HUES64 (cell line): Measurements from ENCODE around the gene H2BK1.

Source experiments
- H3K27ac ChIP-seq: 2 replicates; pipeline ENCODE4 v1.7.0; 2013; ENCODE audit warnings: low read depth, low read length, inconsistent platforms
- H3K27me3 ChIP-seq: 2 replicates; pipeline ENCODE4 v1.6.1; 2013; ENCODE audit warnings: mild to moderate bottlenecking, low read length; ENCODE audit not compliant: insufficient read depth
- H3K36me3 ChIP-seq: 2 replicates; pipeline ENCODE4 v1.6.1; 2013; ENCODE audit warnings: mild to moderate bottlenecking, low read length; ENCODE audit not compliant: insufficient read depth
- H3K4me1 ChIP-seq: 2 replicates; pipeline ENCODE4 v1.6.1; 2013; ENCODE audit warnings: mild to moderate bottlenecking, low read length, moderate library complexity; ENCODE audit not compliant: insufficient read depth
- H3K4me3 ChIP-seq: 2 replicates; pipeline ENCODE4 v1.5.1; 2013; ENCODE audit warnings: mild to moderate bottlenecking, low read length, moderate library complexity
- H3K9ac ChIP-seq: 2 replicates; pipeline ENCODE4 v1.6.1; 2013; ENCODE audit warnings: mild to moderate bottlenecking, low read depth, low read length
- H3K9me3 ChIP-seq: 2 replicates; pipeline ENCODE4 v1.6.1; 2013; ENCODE audit warnings: low read depth, low read length; ENCODE audit not compliant: insufficient read depth
- WGBS: fragments of 150-250, 120-280 bp; methylation state at CpG from one replicate; pipeline ENCODE4 v1.1.7; 2013; ENCODE audit warnings: missing lambda C conversion rate; 5-methylcytosine and 5-hydroxymethylcytosine counted together

Gene H2BK1

GRCh38 chr7:151228024-151228866, 18.0 kb upstream of the H2BK1 start:
- no peaks in the 10 kb centered on the region for H3K9me3 ChIP-seq
- H3K4me1 ChIP-seq: peaks cover 22% of the 10 kb centered on the region
- H3K27ac ChIP-seq: peak overlapping the region; percentile 92
- WGBS: 86% methylated on average over 10 of the region's 10 CpGs
- peak overlapping the region; percentile 83 for H3K9ac ChIP-seq
- peaks cover 26% of the 10 kb centered on the region for H3K36me3 ChIP-seq
- H3K4me3 ChIP-seq: peak overlapping the region; percentile 74
- H3K27me3 ChIP-seq: no peaks in the 10 kb centered on the region

GRCh38 chr7:151226875-151227782, 16.8 kb upstream of the H2BK1 start, which contains the start of gene ABCF2:
Gene ABCF2 (minus strand): TSS chr7:151227205. CDS start chr7:151226458, 747 bp downstream.
- peaks cover 20% of the 10 kb centered on the region for H3K4me1 ChIP-seq
- H3K4me3 ChIP-seq: peak within 1 kb of the TSS; percentile 74
- no peaks in the 10 kb centered on the region for H3K9me3 ChIP-seq
- peak within 1 kb of the TSS; percentile 83 for H3K9ac ChIP-seq
- H3K36me3 ChIP-seq: peaks cover 37% of the 10 kb centered on the region
- H3K27me3 ChIP-seq: no peaks in the 10 kb centered on the region
- WGBS: under 1% methylated on average over 68 of the region's 68 CpGs
- H3K27ac ChIP-seq: peak within 1 kb of the TSS; percentile 92

- H3K4me1 ChIP-seq: peaks cover 15% of the 10 kb centered on the region
- H3K9me3 ChIP-seq: no peaks in the 10 kb centered on the region
- H3K27me3 ChIP-seq: no peaks in the 10 kb centered on the region
- peak overlapping the region; percentile 75 for H3K9ac ChIP-seq
- H3K4me3 ChIP-seq: peak overlapping the region; percentile 74
- 1% methylated on average over 15 of the region's 15 CpGs for WGBS
- H3K27ac ChIP-seq: no peak overlapping the region
- peaks cover 43% of the 10 kb centered on the region for H3K36me3 ChIP-seq
Observed at GRCh38 chr7:151226560-151226874, 16.2 kb upstream of the H2BK1 start.

GRCh38 chr7:151225948-151226510, 15.7 kb upstream of the H2BK1 start:
- H3K27me3 ChIP-seq: no peaks in the 10 kb centered on the region
- H3K36me3 ChIP-seq: peaks cover 46% of the 10 kb centered on the region
- peak overlapping the region; percentile 74 for H3K4me3 ChIP-seq
- WGBS: 72% methylated on average over 7 of the region's 8 CpGs
- H3K4me1 ChIP-seq: peaks cover 15% of the 10 kb centered on the region
- H3K27ac ChIP-seq: no peak overlapping the region
- H3K9me3 ChIP-seq: no peaks in the 10 kb centered on the region
- peak overlapping the region; percentile 75; the same call in 1 of the 2 replicates for H3K9ac ChIP-seq

GRCh38 chr7:151223728-151224127, 13.4 kb upstream of the H2BK1 start:
- Histone ChIP-seq H3K4me3 (no peak overlapping the region), H3K27me3 (no peaks in the 10 kb centered on the region), H3K36me3 (peaks cover 65% of the 10 kb centered on the region), H3K4me1 (peaks cover 15% of the 10 kb centered on the region), H3K27ac (no peak overlapping the region), H3K9ac (no peak overlapping the region), H3K9me3 (no peaks in the 10 kb centered on the region)
- 93% methylated on average over 14 of the region's 14 CpGs for WGBS

GRCh38 chr7:151218170-151218569, 7.9 kb upstream of the H2BK1 start:
- Histone ChIP-seq H3K27me3 (no peaks in the 10 kb centered on the region), H3K4me1 (no peaks in the 10 kb centered on the region), H3K4me3 (no peak overlapping the region), H3K9me3 (no peaks in the 10 kb centered on the region), H3K9ac (no peak overlapping the region), H3K36me3 (peaks cover 93% of the 10 kb centered on the region), H3K27ac (no peak overlapping the region)
- 91% methylated on average over 9 of the region's 9 CpGs for WGBS

GRCh38 chr7:151215396-151215795, 5.1 kb upstream of the H2BK1 start:
- H3K4me3 ChIP-seq: no peak overlapping the region
- WGBS: 98% methylated on average over 4 of the region's 5 CpGs
- H3K27me3 ChIP-seq: no peaks in the 10 kb centered on the region
- no peaks in the 10 kb centered on the region for H3K9me3 ChIP-seq
- no peak overlapping the region for H3K27ac ChIP-seq
- peaks cover 80% of the 10 kb centered on the region for H3K36me3 ChIP-seq
- no peak overlapping the region for H3K9ac ChIP-seq
- peaks cover 6% of the 10 kb centered on the region; the same call in 1 of the 2 replicates for H3K4me1 ChIP-seq

- Histone ChIP-seq H3K4me1 (peaks cover 6% of the 10 kb centered on the region), H3K9ac (no peak overlapping the region), H3K4me3 (no peak overlapping the region), H3K36me3 (peaks cover 69% of the 10 kb centered on the region), H3K9me3 (no peaks in the 10 kb centered on the region), H3K27ac (no peak overlapping the region), H3K27me3 (no peaks in the 10 kb centered on the region)
- 90% methylated on average over 3 of the region's 3 CpGs for WGBS
Observed at GRCh38 chr7:151213826-151214225, 3.5 kb upstream of the H2BK1 start.

- peaks cover 6% of the 10 kb centered on the region for H3K4me1 ChIP-seq
- no peak overlapping the region for H3K27ac ChIP-seq
- 86% methylated on average over 5 of the region's 5 CpGs for WGBS
- no peaks in the 10 kb centered on the region for H3K9me3 ChIP-seq
- H3K4me3 ChIP-seq: no peak overlapping the region
- no peak overlapping the region for H3K9ac ChIP-seq
- peaks cover 57% of the 10 kb centered on the region for H3K36me3 ChIP-seq
- no peaks in the 10 kb centered on the region for H3K27me3 ChIP-seq
Observed at GRCh38 chr7:151212626-151213025, 2.3 kb upstream of the H2BK1 start.

GRCh38 chr7:151211155-151211772, 976 bp upstream of the H2BK1 start:
- Histone ChIP-seq H3K27me3 (no peaks in the 10 kb centered on the region), H3K9me3 (no peaks in the 10 kb centered on the region), H3K4me3 (no peak overlapping the region), H3K4me1 (peaks cover 6% of the 10 kb centered on the region), H3K36me3 (peaks cover 44% of the 10 kb centered on the region), H3K27ac (no peak overlapping the region), H3K9ac (no peak overlapping the region)
- WGBS: 78% methylated on average over 3 of the region's 3 CpGs
